Stimulated activated CD4-positive, alpha-beta T cell treated with anti-CD3 and anti-CD28 coated beads, Interleukin-15, amount 100 ng/mL, for 48 hours (primary cell): ENCODE results near the gene MTHFD2.
"Not testable (repeated sequence)": the region's sequence is repeated elsewhere in the genome, so short reads cannot be mapped to it uniquely, and the experiment has no call there.

Experiments
- DNase-seq, 2 donors: peaks; one replicate each; pipeline ENCODE4 v3.0.0-alpha.2; 2020; ENCODE audit warnings: low read depth in 2 of 2

The MTHFD2 gene

GRCh38 chr2:74197049-74197448 is 1.4 kb upstream of the MTHFD2 start:
- no peak for DNase-seq

GRCh38 chr2:74198023-74198460 is 373 bp upstream of the MTHFD2 start:
- DNase-seq = no peak

- DNase-seq = no peak
Observed at GRCh38 chr2:74199275-74199701, 873 bp downstream of the MTHFD2 start.

- DNase-seq = no peak
Observed at GRCh38 chr2:74199871-74200305, 1.5 kb downstream of the MTHFD2 start.

GRCh38 chr2:74201196-74201595 is 2.8 kb downstream of the MTHFD2 start:
- DNase-seq = no peak

- no peak for DNase-seq
Observed at GRCh38 chr2:74201596-74201995, 3.2 kb downstream of the MTHFD2 start.

GRCh38 chr2:74204436-74204835 is 6.0 kb downstream of the MTHFD2 start:
- no peak for DNase-seq

GRCh38 chr2:74205113-74205512 is 6.7 kb downstream of the MTHFD2 start:
- DNase-seq = no peak

- peak in 1 of 2 donors; percentile 17 for DNase-seq
Observed at GRCh38 chr2:74205596-74205995, 7.2 kb downstream of the MTHFD2 start.

GRCh38 chr2:74206180-74206688 is 7.8 kb downstream of the MTHFD2 start:
- peak in 1 of 2 donors; percentile 28 for DNase-seq

- no peak for DNase-seq
Observed at GRCh38 chr2:74212702-74213410, 14.4 kb downstream of the MTHFD2 start.

- not testable (repeated sequence) for DNase-seq
Observed at GRCh38 chr2:74215771-74216170, 17.4 kb downstream of the MTHFD2 start.

GRCh38 chr2:74216642-74217041 is 18.2 kb downstream of the MTHFD2 start:
- DNase-seq = no peak

GRCh38 chr2:74219846-74220486 is 21.6 kb downstream of the MTHFD2 start:
- DNase-seq = no peak

GRCh38 chr2:74221091-74221490 is 22.7 kb downstream of the MTHFD2 start:
- no peak for DNase-seq

GRCh38 chr2:74221604-74222299 is 23.3 kb downstream of the MTHFD2 start:
- DNase-seq = no peak

GRCh38 chr2:74222300-74222650 is 23.9 kb downstream of the MTHFD2 start:
- no peak for DNase-seq

- no peak for DNase-seq
Observed at GRCh38 chr2:74223941-74224770, 25.7 kb downstream of the MTHFD2 start.

GRCh38 chr2:74225698-74226459 is 27.5 kb downstream of the MTHFD2 start:
- DNase-seq = no peak

GRCh38 chr2:74226648-74227213 is 28.3 kb downstream of the MTHFD2 start:
- DNase-seq = no peak

GRCh38 chr2:74227646-74228045 is 29.2 kb downstream of the MTHFD2 start:
- no peak for DNase-seq
